Epithelial cell of esophagus (primary cell): ENCODE data around the gene PDE2A.

ENCODE experiments used
- DNase-seq: peaks from one replicate; pipeline ENCODE4 v3.0.0; 2010; ENCODE audit warnings: low read depth
- H3K4me3 ChIP-seq: 2 replicates; pipeline ENCODE4 v1.5.1; 2011; ENCODE audit warnings: mild to moderate bottlenecking, low read length, control low read depth
- TF ChIP-seq, protein P1 (sequence below): IDR thresholded peaks from 2 replicates; pipeline ENCODE4 v1.5.1; 2011; ENCODE audit warnings: low read depth, mild to moderate bottlenecking, low read length, control low read depth, inconsistent platforms; ENCODE audit not compliant: insufficient read depth; ENCODE audit errors: missing control alignments

The PDE2A gene

DNA sequence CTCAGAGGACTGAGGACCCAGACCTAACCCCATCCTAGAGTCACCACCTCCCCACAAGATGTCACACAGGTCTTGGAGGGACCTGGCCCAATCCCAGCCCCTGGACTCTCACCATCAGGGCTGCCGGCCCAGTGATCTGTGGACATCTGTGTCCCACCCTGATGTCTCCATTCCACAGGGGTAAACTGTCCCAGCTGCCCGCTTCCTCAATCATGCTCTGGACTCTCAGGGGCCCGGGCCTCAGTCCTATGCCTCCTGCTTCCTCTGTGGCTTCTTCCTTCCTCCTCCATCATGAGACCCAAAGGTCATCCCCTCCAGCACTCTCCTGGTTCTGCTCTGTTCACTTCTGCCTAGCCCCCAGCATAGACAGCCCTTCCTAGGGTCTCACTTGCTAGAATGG is 45.8 kb upstream of the PDE2A start:
- TF ChIP-seq, protein P1, sequence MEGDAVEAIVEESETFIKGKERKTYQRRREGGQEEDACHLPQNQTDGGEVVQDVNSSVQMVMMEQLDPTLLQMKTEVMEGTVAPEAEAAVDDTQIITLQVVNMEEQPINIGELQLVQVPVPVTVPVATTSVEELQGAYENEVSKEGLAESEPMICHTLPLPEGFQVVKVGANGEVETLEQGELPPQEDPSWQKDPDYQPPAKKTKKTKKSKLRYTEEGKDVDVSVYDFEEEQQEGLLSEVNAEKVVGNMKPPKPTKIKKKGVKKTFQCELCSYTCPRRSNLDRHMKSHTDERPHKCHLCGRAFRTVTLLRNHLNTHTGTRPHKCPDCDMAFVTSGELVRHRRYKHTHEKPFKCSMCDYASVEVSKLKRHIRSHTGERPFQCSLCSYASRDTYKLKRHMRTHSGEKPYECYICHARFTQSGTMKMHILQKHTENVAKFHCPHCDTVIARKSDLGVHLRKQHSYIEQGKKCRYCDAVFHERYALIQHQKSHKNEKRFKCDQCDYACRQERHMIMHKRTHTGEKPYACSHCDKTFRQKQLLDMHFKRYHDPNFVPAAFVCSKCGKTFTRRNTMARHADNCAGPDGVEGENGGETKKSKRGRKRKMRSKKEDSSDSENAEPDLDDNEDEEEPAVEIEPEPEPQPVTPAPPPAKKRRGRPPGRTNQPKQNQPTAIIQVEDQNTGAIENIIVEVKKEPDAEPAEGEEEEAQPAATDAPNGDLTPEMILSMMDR = no peak
- peak overlapping the region; percentile 87 for H3K4me3 ChIP-seq
- DNase-seq = no peak

DNA sequence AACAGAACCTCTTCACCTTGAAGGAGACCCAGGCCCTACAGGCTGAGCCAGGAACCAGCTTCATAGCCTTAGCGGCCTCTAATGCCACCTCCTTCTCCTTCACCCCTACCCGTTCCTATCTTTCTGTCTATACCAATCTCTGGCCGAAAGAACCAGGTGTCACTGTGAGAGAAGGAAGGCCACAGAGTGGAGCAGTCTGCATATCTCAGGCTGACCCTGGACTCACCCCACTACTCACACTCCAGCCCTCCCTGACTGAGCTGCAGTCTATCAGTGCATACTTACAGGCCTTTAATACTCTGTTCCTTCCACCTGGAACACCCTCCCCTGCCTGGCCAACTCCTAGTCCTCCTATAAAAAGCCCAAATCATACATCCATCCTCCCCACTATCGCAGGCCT is 45.3 kb upstream of the PDE2A start:
- TF ChIP-seq, protein P1 = no peak
- peak overlapping the region; percentile 87 for H3K4me3 ChIP-seq
- DNase-seq = no peak

DNA sequence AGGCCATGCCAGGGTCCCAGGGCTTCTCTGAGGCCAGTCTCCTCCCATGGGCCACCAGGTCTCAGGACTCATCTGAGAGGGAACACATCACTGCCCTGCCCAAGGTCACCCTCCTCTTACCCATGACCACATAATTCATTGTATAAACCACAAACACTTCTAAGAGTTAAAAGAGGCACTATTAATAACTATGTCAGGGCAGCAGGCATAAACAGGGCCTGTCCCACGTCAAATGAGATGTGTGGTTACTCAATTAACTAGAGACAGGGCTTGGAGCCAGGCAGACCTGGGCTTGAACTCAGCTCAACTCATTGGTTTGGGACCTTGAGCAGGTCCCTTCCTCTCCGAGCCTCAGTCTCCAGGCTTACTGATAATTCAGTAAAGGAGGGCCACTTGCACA is 44.9 kb upstream of the PDE2A start:
- peak overlapping the region; percentile 87 for H3K4me3 ChIP-seq
- DNase-seq = no peak
- TF ChIP-seq, protein P1 = no peak

DNA sequence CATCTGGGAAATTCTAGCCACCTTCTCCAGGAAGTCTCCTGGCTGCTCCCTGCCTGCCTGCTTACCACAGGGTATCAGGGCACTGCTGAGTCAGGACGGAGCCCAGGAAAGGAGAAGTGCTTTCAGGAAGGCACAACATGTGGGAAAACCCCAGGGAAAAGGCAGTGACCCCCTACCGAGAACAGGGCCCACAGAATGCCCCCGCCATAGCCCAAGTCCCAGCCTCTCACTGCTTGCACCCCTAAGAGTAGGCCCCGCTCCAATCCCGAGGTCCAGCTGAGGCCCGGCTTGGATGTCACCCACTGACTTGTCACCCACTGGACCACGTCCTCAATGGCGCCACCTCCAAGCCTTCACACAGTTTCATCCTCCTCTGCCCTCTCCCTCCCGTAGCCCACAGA is 43.9 kb upstream of the PDE2A start:
- TF ChIP-seq, protein P1 = no peak
- H3K4me3 ChIP-seq = no peak overlapping the region

DNA sequence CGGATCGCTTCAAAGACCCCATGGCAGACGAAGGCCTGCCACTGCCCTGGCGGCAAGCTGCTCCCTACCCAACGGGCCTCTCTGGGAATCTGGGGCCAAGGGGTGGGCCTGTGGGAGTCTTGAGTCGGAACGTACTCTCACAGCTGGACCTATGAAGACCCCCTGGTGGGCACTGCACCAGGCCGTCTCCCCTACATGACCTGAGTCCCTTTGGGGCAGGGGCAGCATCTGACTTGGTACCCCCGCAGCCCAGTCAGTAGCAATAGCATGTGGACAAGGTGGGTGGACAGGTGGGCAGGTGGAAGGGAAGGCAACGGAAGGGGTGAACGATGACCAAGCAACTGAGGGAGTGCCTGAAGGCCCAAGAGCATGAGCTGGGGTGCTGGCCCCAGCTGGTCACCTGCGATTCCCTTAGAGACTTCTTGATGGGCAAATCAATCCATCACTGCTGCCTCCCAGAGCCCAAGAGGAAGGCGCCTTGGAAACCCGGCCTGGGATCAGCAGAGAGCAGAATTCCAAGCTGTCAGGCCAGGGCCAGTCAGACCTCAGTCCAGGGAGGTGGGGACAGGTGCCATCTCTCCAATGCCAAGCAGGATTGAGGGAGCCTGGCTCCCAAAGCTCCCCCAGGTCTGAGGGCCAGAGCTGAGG is 42.7 kb upstream of the PDE2A start:
- TF ChIP-seq, protein P1 = no peak
- H3K4me3 ChIP-seq = no peak overlapping the region
- DNase-seq = no peak

More for the DNA sequence above, 43.9 kb upstream of the PDE2A start:
- DNase-seq = no peak

DNA sequence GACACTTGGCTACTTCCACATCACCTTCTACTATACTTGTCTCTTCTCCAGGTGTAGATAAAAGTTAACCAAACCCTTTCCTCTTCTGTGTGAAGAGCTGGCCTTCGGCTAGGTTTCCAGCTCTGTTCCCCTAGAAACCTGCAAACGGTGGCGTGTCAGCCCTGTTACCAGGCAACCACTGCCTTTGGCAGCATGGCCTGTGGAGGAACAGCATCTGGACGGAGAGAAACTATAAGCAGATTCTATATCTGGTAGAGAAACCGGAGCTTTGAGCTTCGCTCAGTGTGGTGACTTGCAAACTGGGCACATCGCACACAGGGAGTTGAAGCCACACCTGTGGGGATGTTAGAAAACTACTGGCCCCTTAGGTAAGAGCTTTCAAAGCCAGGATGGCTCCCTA is 42.1 kb upstream of the PDE2A start:
- H3K4me3 ChIP-seq = no peak overlapping the region
- no peak for DNase-seq
- TF ChIP-seq, protein P1 = no peak

DNA sequence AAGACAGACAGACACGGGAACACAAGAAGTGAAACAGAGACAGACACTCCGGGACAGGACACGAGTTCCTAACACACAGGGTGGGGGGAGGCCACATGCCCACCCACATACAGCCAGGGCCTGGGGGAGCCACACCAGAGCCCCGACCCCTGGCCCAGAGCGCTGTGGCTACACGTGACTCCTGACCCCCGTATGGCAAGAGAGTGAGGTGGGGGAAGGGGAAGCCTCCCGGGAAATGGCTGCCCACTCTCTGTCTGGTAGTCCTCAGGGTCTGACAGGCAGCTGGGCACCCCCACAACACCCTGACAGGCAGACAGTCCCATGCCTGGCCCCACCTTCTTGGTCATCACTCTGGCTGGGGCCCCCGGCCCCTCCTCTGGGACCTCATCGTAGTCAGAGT is 38.6 kb upstream of the PDE2A start:
- TF ChIP-seq, protein P1 = no peak
- H3K4me3 ChIP-seq = no peak overlapping the region
- no peak for DNase-seq
